DMS79 treated with DMSO at 0.1 percent for 48 hours (cell line): Measurements from ENCODE around the gene KCNAB1.
"Not testable (repeated sequence)": the region's sequence is repeated elsewhere in the genome, so short reads cannot be mapped to it uniquely, and the experiment has no call there.

Source experiments
- DNase-seq: peaks from one replicate; lab custom pipeline; 2025; lab: John Stamatoyannopoulos, UW

KCNAB1 gene

DNA sequence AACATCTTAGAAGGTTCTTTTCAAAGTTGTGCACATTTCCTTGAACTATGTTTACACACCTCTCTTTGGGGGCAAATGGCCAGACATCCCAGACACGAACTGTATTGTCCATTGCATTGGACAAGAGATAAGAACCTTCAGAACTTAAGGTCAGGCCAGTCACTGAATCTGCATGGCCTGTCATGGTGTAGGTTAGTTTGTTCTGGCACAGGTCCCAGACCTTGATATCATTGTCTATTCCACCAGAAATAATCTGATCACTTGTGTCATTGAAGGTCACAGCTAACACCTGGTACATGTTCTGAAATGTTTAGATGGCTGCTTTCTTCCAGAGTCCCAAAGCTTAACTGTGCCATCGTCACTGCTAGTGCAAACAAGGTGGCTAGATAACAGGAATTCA is 55.7 kb downstream of the KCNAB1 start:
- no peak for DNase-seq

DNA sequence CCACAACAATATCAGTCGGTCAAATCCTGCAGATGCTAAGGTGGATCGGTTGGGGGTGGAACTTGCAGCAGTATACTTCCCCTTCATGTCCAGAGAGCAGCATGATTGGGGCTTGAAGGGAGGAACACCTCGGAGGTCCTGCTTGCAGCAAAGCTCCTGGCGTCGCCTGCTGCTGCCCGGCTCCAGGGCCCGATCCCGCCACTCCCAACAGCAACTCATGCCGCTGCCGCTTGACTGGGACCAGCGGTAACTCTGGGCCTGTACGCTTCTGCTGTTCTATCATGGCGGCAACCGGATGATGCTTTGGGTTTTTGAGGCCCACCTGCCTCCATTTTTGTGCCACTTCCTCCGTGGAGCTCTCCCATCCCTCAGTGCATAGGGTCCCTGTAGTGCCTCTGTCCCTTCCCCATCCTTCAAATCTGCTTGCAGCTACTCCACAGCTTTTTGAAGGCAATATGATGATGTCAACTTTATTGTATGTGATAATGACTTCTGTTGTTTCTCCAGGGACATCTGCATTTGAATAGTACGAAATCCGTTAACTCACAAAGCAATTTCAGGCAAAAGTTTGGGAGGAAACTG is 56.3 kb downstream of the KCNAB1 start:
- DNase-seq: no peak

DNA sequence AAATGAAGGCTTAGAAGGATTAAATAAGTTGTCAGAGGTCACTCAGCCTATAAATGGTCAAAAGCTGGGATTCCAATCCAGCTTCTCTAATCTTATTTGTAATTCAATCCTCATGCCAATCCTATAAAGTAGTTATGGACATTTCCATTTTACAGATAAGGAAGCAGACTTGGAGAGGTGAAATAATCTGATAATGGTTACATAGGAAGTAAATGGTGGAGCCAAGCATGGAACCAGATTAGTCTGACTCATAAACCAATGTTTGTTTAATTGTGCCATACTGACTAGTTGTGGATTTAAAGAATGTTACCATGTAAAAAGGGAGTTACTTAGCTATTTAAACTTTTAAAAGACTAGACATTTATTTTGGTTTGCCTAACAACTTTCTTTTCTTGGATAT is 59.7 kb downstream of the KCNAB1 start:
- no peak for DNase-seq

DNA sequence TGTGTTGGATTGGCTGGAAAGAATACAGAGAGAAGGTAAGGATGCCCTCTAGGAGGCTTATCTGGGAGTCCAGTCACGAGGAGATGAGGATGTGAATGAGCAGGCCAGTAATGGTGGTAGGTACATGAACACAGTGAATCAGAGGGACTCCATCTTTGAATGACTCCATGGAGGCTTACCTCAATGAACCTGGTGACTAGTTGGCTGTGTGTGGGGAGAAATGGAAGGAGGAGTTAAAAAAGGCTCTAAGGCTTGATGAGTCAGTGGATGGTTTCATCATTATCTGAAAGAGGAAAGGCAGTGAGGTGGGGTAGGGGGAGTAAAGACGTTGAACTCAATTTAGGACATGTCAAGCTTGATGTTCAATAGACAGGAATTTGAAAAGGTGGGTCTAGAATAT is 61.1 kb downstream of the KCNAB1 start:
- no peak for DNase-seq

DNA sequence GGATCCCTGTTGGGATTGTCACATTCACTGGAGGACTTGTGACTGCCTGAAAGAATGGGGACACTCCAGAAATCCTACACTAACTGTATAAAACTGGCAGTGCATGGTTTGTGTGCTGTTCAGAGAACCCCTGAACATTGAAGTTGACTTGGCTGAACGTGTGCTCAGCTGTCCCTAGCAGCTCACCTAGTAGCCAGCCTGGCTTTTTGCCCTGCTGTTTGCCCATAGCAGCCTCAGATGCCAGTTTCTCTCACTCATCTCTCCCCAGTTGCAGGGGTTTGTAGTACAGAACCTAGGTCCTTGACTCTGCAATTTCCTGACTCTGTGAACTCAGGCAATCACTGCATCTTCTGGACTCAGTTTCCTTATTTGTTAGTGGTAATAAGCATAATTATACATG is 63.0 kb downstream of the KCNAB1 start:
- no peak for DNase-seq

DNA sequence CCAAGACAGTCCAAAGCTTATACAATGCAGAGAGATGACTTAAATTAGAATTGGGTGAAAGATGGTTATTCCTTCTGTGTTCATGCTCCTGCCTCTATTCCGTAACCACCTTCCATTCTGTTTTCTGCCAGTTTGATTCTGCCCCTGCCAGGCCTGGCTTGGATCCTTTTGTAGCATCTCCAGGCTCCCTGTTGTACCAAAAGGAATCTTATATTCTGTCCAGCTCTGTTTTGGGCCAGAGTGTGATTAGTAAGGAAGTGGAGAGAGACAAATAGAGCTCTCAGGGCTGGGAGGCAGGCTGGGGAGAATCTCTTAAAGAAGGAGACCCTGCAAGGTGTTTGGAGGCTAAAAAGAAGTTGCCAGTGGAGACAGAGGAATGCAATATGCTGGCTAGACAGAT is 63.8 kb downstream of the KCNAB1 start:
- no peak for DNase-seq

DNA sequence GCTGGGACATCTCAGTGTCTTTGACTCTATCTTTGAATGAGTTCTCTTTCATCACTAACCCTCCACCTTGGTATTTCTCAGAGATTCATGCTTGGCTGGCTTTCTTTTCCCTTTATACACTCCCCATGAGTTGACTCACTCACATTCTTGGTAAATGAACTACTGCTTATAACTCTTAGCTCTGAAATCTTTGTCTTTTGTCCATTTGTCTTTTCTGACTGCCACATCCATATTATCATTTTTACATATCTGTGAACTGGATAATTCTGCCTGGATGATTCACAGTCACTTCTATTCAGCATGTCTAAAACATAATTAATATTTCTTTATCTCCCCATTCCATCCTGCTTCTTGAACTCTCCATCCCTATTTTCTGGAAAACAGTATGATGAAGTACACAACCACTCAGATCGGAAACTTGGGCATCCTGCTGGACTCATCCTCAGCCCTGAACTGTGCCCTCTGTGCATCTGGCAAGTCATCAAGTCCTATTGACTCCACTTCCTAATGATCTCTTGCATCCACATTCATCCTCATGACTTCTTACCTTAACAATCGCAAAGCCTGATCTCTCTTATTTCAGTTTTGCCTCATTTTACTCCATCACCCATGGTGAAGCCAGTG is 66.9 kb downstream of the KCNAB1 start:
- DNase-seq: no peak

DNA sequence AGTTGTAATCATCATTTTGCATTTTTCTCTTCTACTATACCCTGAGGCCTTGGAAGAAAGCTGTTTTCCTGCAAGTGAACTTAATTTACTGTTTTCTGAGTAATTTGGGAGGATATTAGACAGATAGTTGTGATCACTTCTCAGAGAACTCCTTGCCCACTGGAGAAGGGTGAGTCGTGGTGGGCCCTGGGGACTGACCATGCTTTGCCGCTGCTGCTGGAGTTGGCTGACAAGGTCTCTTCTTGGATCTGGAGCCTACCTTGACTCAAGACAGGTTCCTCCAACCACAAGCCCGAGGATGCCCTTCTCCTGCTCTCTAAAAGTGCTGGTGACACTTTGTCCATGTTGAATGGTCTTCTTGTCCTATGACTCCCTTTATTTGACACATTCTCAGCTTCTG is 68.4 kb downstream of the KCNAB1 start:
- DNase-seq: no peak

DNA sequence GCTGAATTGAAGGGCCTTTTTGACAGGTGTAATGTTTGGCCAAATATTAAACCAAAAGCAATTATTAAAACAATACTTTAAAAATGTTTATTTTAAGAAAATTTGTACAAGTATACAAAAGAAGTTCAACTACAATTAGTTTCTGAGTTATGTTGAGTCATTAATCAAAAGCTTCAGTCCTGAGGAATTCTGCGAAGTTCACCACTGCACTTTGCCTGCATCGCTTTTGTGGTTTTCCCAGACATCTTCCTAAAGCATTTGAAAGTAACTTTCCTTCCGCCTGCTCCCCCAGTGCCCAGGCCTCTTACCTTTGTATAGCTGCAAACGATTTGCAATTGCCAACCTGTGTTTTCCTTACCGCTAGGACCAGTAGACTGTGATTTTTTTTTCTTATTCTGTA is 69.5 kb downstream of the KCNAB1 start:
- no peak for DNase-seq

DNA sequence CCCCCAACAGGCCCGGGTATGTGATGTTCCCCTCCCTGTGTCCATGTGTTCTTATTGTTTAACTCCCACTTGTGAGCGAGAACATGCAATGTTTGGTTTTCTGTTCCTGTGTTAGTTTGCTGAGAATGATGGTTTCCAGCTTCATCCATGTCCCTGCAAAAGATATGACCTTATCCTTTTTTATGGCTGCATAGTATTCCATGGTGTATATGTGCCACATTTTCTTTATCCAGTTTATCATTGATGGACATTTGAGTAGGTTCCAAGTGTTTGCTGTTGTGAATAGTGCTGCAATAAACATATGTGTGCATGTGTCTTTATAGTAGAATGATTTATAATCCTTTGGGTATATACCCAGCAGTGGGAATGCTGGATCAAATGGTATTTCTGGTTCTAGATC is 74.6 kb downstream of the KCNAB1 start:
- DNase-seq: not testable (repeated sequence)

DNA sequence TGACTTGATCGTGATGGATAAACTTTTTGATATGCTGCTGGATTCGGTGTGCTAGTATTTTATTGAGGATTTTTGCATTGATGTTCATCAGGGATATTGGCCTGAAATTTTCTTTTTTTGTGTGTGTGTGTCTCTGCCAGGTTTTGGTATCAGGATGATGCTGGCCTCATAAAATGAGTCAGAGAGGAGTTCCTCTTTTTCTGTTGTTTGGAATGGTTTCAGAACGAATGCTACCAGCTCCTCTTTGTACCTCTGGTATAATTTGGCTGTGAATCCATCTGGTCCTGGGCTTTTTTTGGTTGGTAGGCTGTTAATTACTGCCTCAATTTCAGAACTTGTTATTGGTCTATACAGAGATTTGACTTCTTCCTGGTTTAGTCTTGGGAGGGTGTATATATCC is 76.8 kb downstream of the KCNAB1 start:
- not testable (repeated sequence) for DNase-seq

DNA sequence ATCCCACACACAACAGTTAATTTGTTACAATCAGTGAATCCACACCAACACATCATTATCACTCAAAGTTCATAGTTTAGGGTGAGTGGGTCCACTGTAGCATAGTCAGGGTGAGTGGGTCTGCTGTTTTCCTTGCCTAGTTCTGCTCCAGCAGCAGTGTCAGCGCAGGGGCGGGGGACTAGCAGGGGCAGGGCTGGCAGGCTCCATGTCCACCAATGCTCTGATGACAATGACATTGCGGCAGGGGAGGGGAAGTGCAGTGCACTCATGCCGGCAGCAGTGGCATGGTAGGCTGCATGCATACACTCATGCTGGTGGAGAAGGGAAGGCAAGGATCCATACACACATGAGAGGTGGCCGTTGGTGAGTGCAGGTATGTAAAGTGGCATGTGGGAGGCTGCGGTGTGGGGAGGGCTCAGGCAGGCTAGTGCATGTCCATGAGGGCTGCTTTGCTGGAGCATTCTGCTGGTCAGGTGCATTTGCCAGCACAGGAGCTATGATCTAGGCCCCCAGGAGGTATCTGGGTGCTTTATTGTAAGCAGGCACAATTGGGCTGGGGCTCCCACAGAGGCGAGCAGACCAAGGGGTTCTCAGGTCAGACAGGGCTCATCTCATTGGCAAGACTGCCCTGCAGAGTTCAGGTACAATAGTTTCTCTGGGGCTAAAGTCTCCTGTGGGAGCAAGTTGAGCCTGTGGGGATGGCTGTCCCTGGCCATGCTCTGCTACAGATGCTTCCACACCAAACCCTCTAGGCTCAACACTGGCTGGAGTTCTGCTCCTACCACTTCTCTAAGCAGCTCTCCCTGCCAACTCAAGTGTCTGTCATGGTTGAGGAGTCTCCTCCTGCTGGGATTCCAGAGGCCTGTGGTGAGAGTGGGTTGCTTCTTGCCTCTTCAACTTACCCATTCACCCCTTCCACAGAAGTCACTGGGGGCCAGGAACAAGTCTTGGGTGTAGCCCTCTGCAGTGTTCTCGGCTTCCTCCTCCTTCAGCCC is 81.3 kb downstream of the KCNAB1 start:
- peak; percentile 43 for DNase-seq

DNA sequence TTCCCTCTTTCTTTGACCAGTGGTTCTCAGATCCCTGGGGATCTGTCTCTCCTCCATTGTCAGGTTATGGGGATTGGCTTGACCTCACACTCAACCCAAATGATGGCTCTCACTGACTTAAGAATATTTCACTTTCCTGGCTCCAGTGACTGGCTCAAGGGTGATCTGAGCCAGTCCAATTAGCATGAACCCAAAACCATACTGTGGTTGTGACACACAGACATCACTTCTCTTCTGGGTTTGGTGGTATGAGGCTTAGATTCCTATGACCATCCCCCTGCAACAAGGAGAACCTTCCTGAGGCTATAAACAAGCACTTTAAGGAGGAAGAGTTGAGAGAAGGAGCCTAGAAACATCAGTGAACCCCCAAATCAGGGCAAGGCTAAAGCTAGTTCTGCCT is 85.8 kb downstream of the KCNAB1 start:
- no peak for DNase-seq

DNA sequence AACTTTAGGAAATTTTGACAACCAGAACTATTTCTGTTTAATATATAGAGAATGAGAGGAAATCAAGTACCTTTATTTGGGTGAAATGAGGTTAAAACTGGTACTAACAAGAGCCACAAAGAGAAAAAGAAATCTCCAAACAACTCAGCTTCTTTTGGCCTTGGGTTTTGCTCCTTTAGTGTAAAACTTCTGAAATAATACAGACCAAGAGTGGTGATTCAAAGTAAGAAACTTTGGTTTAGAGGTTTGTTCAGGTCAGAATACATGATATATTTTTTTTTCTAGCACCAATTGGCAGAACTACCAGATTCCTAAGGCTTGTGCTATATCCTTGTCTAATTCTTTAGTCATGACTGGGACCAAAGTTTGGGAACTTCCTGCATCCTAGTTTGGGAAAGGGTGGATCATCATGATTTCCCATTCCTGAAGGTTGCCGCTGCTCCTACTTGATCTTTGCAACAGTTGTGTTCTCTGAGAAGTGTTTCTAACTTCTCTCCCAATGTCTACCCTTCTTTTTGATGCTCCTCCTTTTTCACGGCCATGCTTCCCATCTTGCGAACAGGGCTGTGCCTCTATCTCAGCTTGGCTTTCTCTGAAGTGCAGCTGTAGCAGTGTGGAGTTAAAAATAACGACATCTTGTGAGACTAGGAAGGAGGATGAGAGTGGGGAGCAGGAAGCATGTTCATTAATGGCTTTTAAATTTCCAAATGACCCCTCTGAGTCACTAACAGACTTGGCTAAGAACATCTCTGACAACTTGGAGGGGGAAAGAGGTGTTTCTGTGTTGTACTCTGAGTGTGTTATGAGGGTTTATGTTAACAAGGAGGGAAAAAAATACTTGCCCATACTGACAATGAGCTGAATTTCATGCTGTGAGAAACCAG is 87.7 kb downstream of the KCNAB1 start:
- no peak for DNase-seq

DNA sequence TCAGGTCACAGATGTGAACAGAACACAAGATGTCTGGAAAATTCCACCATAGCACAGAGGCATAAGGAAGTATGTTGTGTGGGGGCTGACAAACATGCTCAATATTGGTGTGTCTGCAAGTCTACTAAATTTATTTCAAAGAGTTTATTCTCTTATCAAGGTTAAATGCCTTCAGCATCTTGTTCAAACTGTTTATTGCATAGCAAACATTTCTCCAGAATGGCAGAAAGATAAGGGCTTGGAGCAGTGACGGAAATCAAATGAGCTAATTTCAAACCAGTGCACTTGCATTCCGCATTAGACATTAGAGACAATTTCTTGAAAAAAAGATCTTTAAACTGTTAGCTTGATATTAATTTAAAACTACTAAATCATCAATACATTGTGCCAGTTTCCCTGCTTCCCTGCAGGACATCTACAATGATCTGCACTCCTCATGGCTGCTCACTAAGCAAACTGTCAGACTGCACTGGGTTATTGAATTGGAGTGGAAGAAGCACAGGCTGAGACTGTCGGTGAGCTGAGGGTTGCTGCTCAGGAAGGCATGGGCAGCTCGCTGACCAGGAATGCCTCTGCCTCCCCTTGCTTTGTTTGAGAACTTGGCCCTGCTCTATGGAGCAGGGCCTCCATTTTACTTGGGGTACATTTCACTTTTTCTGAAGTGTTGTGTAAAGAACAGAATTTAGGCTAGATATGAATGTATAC is 89.4 kb downstream of the KCNAB1 start:
- DNase-seq: no peak

DNA sequence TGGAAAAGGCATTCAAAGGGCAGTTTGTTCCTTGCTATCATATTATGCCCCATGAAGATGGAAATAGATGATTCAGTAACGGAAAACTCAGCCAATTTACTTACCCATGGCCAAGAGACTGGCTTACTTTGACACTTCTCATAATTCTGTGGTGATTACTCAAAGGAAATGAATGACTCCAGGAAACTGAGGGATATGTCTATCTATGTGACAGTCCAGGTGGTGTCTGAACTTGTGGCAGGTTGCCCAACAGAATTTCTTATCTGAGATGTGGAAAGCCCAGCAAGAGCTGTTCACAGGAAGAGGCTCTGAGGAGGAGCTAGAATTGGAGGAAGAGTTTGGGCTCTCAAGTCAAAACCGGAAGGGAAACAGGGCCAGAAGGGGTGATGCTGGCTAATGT is 91.2 kb downstream of the KCNAB1 start:
- DNase-seq: no peak

DNA sequence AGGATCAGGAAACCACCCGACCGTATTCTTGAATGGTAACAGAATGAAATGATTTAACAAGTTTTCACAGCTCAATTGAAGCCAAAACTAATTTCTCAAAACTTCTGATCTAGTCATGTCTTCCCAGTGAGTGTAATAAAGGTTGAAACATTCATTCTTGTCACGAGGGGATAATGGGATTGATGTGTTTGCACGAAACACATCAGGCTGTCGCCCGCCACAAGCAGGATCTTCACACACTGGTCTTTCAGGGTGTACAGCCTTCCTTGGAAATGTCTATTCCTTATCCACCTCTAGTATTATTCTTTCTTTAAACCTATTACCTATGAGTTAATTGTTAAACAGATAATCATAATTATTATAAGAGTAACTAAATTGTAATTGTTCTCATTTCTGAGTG is 94.3 kb downstream of the KCNAB1 start:
- DNase-seq: no peak

DNA sequence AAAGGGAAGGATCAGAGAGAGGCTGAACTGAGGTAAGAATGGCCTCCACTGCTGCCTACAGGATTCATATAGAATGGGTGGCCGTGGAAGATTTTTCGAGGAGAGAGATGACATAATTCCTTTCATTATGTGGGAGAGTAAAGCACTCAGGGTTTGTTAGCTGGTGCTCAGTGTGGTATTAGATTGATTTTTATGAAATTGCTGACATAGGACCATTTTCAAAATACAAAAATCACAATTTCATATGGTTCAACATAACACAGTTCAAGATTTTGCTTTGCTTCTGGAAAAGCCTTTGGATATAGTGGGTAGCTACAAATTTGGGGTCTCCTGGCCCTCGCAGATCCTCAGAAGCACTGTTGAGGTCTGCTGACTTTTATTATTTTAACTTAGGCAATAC is 95.4 kb downstream of the KCNAB1 start:
- DNase-seq: no peak

DNA sequence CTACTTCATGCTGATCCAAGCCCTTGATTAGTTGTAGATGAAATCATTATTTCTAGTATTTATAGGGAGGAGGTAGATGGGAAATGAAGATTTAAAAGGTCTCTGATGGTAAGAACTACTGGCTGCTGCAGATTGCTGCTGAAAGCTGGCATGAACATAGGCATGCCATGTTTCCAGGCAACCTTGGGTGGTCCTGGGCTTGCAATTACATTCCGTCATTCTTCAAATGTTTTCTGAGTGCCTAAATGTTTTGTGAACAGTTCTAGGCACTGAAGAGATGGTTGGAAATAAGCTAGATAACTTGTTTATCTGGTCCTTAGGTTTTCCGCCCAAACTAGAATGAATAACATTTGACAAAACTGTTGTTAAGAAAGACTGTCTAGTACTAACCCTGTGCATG is 95.8 kb downstream of the KCNAB1 start:
- no peak for DNase-seq

DNA sequence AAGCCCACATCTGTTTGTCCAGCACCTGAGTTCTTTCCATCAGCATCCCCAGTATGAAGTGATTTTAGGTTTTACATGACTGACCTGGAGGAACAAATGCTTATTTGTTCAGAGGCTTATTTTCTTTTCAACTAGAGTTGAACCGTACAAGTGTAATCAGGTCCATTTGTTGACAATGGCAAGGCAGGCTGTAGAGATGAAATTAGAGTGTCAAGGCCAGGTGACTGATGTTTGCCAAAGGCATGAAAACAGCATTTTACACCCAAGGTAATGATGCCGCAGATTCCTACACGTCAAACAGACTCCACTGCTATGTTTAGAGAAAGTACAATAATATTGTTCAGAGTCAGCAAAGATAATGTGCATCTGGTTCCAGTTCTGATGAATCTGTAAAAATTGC is 96.5 kb downstream of the KCNAB1 start:
- peak; percentile 34 for DNase-seq

DNA sequence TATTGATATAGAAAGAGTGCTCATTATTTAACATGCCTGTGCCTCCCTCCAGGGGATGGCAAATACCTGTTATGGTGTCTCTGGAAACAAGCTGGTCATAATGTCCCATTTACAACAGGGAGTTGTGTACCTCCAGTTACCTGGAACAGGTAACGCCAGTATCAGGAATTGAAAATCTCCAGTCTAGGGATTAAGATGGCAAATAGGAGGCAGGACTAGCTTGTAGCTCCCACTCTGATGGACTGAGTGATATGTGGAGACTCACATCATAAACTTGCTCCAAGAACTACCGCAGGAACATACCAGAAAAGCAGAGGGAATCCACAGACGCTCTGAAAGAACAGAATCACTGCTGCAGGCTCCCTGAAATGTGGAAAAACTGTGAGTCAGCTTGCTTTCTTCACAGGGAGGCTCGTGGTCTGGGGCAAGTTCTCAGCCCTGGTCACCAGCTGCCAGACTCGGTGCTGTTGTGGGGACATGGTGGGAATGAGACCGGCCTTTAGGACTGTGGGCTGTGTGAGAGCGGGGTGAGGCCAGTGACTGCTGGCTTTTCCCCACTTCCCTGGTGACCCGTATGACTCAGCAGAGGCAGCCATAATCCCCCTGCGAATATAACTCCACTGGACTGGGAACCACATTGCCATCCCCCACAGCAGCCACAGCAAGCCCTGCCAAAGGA is 97.4 kb downstream of the KCNAB1 start:
- DNase-seq: peak; percentile 45
